Activated T-cell treated with anti-CD3 and anti-CD28 coated beads for 24 hours (primary cell): Measurements from ENCODE around the gene KCNG3.

Experiments used
- DNase-seq: peaks from one replicate; pipeline ENCODE4 v3.0.0-alpha.2; 2020; ENCODE audit warnings: low read depth

KCNG3 gene, protein sequence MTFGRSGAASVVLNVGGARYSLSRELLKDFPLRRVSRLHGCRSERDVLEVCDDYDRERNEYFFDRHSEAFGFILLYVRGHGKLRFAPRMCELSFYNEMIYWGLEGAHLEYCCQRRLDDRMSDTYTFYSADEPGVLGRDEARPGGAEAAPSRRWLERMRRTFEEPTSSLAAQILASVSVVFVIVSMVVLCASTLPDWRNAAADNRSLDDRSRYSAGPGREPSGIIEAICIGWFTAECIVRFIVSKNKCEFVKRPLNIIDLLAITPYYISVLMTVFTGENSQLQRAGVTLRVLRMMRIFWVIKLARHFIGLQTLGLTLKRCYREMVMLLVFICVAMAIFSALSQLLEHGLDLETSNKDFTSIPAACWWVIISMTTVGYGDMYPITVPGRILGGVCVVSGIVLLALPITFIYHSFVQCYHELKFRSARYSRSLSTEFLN

GRCh38 chr2:42493468-42494354, at the start of gene KCNG3:
KCNG3 (minus strand) TSS chr2:42493982; CDS start chr2:42493501, 481 bp downstream.
- peak; percentile 51 for DNase-seq

- no peak for DNase-seq
These were observed 49.1 kb upstream of the KCNG3 start for GRCh38 chr2:42542871-42543270.

- no peak for DNase-seq
These were observed 43.7 kb upstream of the KCNG3 start for GRCh38 chr2:42537493-42537892.

- no peak for DNase-seq
These were observed 38.6 kb upstream of the KCNG3 start for GRCh38 chr2:42532397-42532796.

- DNase-seq: no peak
These were observed 29.6 kb upstream of the KCNG3 start for GRCh38 chr2:42523341-42523740.

- no peak for DNase-seq
These were observed 28.3 kb upstream of the KCNG3 start for GRCh38 chr2:42522035-42522434.

DNA sequence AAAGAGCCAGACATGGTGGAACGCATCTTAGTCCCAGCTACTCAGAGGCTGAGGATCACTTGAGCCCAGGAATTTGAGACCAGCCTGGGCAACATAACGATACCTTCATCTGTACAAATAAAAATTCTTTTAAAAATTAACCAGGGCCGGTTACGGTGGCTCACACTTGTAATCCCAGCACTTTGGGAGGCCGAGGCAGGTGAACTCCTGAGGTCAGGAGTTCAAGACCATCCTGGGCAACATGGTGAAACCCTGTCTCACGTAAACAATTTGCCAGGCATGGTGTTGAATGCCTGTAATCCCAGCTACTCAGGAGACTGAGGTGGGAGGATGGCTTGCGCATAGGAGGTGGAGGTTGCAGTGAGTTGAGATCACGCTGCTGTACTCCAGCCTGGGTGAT, 25.8 kb upstream of the KCNG3 start:
- DNase-seq: no peak

DNA sequence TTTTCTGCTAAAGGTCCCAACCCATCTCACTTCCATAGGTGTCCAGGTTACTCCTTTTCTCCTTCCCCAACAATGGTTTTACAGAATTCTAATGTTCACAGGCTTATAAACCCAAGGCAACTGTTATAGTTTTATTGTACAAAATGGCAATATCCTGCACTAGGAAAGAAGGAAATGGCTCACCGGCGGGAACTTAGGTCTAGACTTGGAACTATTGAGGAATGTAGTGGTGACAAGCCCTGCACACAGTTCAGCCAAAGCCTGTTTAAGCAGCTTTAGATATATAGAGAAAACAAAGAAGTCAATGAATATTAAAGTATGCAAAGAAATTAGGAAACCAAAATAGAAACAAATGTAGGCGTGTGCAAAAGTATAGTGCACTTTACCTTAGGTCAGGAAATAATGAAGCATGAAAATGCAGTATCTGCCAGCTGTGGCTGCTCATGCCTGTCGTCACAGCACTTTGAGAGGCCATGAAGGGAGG, 22.7 kb upstream of the KCNG3 start:
- no peak for DNase-seq

- no peak for DNase-seq
These were observed 19.6 kb upstream of the KCNG3 start for GRCh38 chr2:42513252-42513918.

DNA sequence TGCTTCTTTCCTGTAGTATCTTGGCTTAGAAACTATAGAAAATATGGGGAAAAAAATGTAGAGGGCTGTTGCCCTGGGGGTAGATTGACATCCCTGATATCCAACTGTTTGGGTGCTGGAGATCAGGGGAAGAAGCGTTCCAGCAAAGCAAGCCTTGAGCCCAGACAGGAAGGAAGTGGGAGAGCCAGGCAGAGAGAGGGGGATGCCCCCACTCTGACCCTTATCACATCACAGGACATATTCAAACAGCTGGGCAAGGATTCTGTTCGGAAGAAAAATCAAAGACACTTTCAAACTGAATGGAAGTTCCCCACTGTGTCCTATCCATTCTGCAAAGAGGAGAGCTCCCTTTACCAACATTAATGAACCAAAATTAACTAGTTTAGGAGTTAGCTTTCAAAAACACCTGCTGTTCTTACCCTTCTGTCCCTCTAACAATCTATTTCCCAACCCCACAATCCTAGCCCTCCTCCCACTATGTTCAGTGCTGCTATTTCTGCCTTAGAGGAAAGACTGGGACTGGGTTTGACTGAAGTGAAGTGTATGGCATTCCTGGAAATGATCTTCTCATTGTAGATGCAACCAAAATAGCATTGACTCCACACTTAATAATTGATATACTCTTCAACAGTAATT, 16.9 kb upstream of the KCNG3 start:
- DNase-seq: no peak

GRCh38 chr2:42510191-42510590, 16.4 kb upstream of the KCNG3 start:
- DNase-seq: no peak

GRCh38 chr2:42504364-42505230, 10.8 kb upstream of the KCNG3 start:
- no peak for DNase-seq

GRCh38 chr2:42503291-42503690, 9.5 kb upstream of the KCNG3 start:
- DNase-seq: no peak

DNA sequence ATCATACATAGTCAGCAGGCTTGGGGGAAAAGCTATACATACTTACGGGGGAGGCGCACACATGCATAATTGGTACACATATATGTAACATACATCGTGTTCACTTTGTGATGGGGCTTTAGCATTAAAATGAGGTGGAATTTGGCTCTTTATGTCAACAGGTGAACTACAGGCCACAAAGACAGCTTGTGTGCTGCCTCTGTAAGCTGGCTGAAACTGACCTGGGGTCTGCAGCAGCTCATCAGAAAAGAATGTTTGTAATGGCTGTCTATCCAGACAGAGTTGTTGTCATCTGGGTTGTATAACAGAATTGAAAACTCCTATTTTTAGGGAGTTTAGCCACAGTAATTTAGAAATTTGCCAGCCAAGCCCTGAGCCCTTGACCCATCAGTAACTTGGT, 4.7 kb upstream of the KCNG3 start:
- DNase-seq: no peak

- DNase-seq: no peak
These were observed 1.8 kb upstream of the KCNG3 start for GRCh38 chr2:42495611-42496010.

DNA sequence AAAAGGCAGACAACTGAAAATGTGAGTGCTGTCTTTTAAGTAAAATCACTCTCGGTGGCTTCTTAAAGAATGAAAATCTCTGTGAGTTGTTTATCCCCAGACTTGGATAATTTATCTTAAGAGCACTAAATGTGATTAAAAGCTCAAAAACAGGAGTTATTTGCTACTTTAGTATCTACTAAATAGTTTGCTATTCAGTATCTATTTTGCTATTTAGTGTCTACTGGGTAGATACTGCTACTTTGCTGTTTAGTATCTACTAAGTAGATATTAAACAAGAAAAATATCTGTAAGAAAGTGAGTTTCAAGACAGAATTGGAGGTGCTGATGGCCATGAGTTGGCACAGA, 1.4 kb upstream of the KCNG3 start:
- DNase-seq: no peak

GRCh38 chr2:42494355-42495233, 812 bp upstream of the KCNG3 start:
- peak; percentile 68 for DNase-seq

DNA sequence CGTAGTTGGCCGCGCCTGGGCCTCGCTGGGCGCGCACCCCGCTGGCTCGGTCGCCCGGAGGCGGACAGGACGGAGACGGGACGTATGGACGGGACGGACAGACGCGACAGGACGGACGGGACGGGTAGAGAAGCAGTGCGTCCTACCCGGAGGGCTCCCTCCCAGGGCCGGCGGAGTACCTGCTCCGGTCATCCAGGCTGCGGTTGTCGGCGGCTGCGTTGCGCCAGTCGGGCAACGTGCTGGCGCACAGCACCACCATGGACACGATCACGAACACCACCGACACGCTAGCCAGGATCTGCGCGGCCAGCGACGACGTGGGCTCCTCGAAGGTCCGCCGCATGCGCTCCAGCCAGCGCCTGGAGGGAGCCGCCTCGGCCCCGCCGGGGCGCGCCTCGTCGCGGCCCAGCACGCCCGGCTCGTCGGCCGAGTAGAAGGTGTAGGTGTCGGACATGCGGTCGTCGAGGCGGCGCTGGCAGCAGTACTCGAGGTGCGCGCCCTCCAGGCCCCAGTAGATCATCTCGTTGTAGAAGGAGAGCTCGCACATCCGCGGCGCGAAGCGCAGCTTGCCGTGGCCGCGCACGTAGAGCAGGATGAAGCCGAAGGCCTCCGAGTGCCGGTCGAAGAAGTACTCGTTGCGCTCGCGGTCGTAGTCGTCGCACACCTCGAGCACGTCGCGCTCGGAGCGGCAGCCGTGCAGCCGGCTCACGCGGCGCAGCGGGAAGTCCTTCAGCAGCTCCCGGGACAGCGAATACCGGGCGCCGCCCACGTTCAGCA, 903 bp downstream of the KCNG3 start:
- DNase-seq: peak; percentile 4

DNA sequence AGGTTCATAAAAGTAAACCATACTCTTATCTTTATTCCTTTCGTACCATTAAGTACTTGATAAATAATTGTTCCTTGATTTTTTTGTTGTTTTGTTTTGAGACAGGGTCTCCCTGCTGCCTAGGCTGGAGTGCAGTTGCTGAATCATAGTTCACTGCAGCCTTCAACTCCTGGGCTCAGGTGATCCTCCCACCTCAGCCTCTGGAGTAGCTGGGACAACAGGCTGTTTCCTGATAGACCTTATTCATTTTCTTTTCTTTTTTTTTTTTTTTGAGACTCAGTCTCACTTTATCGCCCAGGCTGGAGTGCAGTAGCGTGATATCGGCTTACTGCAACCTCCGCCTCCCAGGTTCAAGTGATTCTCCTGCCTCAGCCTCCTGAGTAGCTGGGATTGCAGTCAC, 5.5 kb downstream of the KCNG3 start:
- DNase-seq: no peak
